Measurements from ENCODE around the gene SPACDR. TPM values are rescaled to one million over a fixed set of nuclear protein-coding genes. Genes with fewer than 3 reads are reported as not detected.

The SPACDR gene
- total RNA-seq, 1 donor from 2014 or later = 1.1 TPM

GRCh38 chr7:100486753-100487446 is 22.8 kb upstream of the SPACDR start:
- intact Hi-C loops (cut with DNase I) = no loop called here
- no peak for DNase-seq (ENCODE audit: low spot score)

- no peak for DNase-seq (ENCODE audit: low spot score)
- intact Hi-C loops (cut with DNase I) = no loop called here
Observed at GRCh38 chr7:100486111-100486636, 22.1 kb upstream of the SPACDR start.

- no peak for DNase-seq (ENCODE audit: low spot score)
Observed at GRCh38 chr7:100485471-100485876, 21.4 kb upstream of the SPACDR start.

GRCh38 chr7:100484673-100485045 is 20.6 kb upstream of the SPACDR start:
- intact Hi-C loops (cut with DNase I) = loop anchor here (5.0 kb wide), 1 partner anchor 63 kb away; no protein-coding TSS in a partner anchor
- no peak for DNase-seq (ENCODE audit: low spot score)

More at GRCh38 chr7:100485471-100485876, 21.4 kb upstream of the SPACDR start:
- intact Hi-C loops (cut with DNase I) = no loop called here

DNA sequence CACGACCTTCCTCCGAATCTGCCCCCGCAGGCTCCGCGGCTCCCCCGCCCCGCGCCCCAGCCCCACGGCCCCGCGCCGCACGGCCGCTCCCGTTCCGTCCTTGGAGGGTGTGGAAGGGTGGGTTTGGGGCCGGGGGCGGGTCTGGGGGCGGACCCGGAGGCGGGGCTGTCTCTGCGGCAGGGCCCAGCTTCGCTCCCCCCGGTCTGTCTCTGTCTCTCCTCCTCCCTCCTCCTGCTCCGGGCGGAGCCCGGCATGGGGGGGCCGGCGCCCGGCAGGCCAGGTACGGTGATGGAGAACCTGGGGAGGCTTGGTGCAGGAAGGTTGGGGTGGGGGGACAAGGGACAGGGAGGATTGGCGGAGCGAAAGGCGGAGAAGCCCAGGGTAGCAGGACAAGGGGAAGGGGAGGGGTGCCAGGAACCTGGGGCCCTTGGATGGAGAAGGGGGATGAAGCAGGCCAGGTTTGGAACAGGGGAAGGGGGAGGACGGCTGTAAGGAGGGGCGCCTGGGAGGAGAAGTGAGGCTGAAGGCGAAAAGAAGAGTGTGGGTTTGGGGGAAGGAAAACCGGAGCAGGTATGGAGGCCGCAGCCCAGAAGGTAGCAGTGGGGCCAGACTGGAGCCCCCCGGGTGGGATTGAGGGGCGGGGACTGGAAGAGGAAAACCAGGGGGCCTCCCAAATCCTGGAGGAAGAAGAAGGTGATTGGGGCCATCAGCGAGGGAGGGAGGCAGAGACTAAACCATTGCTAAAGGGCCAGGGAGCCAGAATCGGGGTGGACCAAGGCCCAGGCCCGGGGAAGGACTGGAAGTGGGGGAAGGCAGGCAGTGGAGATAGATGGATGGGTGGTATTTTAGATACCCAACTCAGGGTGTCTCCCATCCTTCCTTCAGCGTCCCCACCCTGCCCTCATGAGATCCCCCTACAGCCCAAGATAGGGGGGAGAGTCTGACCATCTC is 19.9 kb upstream of the SPACDR start, which contains the start of gene NYAP1:
Gene NYAP1, plus strand, starts transcription at position 206 of the 951 bp plus-strand sequence. CDS start 1,385 bp downstream, outside the sequence.
- intact Hi-C loops (cut with DNase I) = loop anchor here (1.0 to 5.0 kb wide), 3 partner anchors 17 to 75 kb away; no protein-coding TSS in a partner anchor
- DNase-seq (ENCODE audit: low spot score) = no peak

- intact Hi-C loops (cut with DNase I) = loop anchor here (1.0 to 5.0 kb wide), 3 partner anchors 16 to 76 kb away; no protein-coding TSS in a partner anchor
- peak; percentile 88 for DNase-seq (ENCODE audit: low spot score)
Observed at GRCh38 chr7:100483090-100483721, 19.1 kb upstream of the SPACDR start.

GRCh38 chr7:100482728-100483089 is 18.6 kb upstream of the SPACDR start:
- intact Hi-C loops (cut with DNase I) = loop anchor here (1.0 to 5.0 kb wide), 3 partner anchors 16 to 77 kb away; no protein-coding TSS in a partner anchor

DNA sequence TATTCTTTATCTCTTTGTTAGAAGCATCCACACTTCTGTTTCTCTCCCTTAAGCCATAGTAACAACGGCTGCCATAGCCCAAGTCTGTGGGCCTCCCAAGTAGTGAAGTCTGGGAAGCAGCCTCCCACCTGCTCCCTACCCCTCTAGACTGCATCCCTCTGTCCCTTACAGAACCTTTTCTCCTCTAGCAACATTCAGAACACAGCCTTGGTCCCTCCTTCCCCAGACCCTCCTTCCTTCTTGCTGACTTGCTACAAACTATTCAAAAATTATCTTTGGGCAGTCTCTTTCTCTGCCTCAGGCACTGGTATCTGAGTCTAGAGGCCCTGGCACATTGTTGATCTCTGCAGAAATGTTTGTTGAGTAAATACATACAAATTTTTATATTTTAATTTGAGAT is 17.4 kb upstream of the SPACDR start:
- DNase-seq (ENCODE audit: low spot score) = no peak
- intact Hi-C loops (cut with DNase I) = loop anchor here (5.0 kb wide), 1 partner anchor 66 kb away; no protein-coding TSS in a partner anchor

More at GRCh38 chr7:100482728-100483089, 18.6 kb upstream of the SPACDR start:
- DNase-seq (ENCODE audit: low spot score) = no peak

- intact Hi-C loops (cut with DNase I) = no loop called here
- peak; percentile 98 for DNase-seq (ENCODE audit: low spot score)
Observed at GRCh38 chr7:100478958-100479660, 15.0 kb upstream of the SPACDR start, which contains the start of gene TSC22D4. Gene TSC22D4 (minus strand): TSS chr7:100479214. CDS start chr7:100478038, 1,176 bp downstream.

DNA sequence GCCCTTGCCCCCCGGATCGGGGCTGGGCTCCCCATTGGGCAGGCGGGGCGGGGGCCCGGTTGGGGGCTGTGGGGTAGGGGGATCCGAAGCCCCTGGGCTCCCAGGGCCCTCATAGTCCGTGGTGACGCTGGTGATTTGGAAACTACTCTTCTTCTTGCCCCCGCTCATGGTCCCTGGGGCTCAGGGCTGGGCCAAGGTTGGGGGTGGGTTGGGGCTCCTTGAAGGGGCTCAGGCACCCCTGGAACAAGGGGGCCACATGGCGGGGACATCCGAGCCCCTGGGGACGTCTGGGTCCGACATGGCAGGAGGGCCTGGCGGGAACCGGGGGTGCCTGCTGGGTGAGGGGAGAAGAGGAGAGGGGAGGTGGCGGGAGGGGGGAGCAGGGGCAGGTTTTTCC is 13.8 kb upstream of the SPACDR start:
- no peak for DNase-seq (ENCODE audit: low spot score)

DNA sequence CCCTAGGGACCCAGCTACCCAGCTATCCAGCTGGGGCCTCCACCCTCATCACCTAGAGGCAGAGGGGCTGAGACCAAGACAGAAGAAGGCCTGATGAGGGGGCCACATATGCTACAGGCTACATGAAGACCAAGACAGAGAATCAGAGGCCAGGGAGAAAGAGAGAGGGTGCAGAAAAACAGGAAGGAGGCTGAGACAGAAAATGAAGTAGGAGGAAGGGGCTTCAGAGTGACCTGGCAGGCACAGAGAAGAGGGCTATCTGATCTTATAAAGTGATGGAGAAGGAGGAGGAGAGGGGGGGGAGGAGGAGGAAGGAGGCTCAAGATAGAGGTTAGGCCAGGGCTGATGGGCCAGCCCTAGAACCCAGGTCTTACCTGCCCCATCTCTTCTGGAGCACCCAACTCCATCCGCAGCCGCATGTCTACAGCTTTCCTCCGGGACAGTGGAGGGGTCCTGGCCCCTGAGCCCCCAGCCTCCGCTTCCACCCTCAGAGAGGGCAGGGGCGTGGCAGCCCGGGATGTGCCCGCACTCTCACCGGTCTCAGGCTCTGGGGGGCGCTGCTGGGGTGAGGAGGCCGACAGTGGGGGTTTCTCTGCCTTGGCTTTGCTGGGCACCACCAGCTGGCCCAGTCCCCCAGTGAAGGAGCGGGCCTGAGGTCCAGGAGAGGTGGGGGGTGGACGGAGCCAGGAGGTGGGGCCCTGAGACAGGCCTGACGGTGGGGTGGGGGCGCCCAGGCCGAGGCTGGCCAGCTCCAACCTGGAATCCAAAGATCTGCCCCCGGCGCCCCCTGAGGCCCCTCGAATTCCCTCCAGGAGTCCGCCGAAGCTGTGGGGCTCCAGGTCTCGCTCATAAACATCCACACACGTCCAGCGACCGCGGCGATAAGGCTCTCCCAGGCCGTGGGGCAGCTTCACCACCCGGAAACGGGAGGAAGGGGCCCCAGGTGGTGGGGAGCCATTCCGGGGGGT is 13.1 kb upstream of the SPACDR start:
- DNase-seq (ENCODE audit: low spot score) = no peak
- intact Hi-C loops (cut with DNase I) = no loop called here

More for the DNA sequence above, 13.8 kb upstream of the SPACDR start:
- intact Hi-C loops (cut with DNase I) = no loop called here

- intact Hi-C loops (cut with DNase I) = no loop called here
- DNase-seq (ENCODE audit: low spot score) = no peak
Observed at GRCh38 chr7:100476101-100476780, 12.2 kb upstream of the SPACDR start.

- intact Hi-C loops (cut with DNase I) = no loop called here
- DNase-seq (ENCODE audit: low spot score) = no peak
Observed at GRCh38 chr7:100475549-100475948, 11.5 kb upstream of the SPACDR start.

GRCh38 chr7:100472854-100473499 is 8.9 kb upstream of the SPACDR start:
- intact Hi-C loops (cut with DNase I) = no loop called here
- no peak for DNase-seq (ENCODE audit: low spot score)

DNA sequence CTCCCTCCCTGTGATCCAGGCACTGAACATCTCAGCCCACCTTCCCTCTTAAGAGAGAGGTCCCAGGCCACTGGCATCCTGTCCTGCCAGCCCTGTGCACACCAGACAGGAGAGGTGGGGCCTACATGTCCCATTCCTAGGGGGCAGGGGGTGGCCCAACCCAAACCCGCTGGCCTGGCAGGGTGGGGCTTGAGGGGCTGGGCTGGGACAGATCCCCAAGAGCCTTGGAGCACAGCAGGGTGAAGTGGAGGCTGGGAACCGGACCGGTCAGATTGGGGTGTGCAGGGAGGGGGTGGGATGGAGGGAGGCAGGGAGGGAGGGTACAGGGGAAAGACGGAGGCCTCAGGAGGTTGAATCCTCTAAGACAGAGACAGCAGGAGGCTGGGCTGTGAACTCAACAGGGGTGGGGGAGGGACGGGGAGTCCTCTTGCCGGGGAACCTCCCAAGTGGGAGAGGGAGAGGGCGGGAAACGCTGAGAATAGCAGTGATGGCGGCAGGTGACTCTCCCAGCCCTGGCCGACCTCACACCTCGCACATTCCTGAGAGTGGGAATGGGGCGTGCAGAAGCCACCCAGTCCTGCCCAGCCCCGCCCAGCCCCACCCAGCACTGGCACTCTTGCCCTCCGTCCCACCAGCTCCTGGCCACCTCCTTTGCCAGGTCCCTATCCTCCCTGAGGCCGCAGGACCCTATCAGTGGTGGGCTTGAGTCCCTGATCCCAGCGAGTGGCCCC is 8.2 kb upstream of the SPACDR start:
- intact Hi-C loops (cut with DNase I) = no loop called here
- DNase-seq (ENCODE audit: low spot score) = no peak

GRCh38 chr7:100471021-100471420 is 7.0 kb upstream of the SPACDR start:
- no peak for DNase-seq (ENCODE audit: low spot score)
- intact Hi-C loops (cut with DNase I) = no loop called here

All from cardiac septum (tissue), 1 donor.